Keratinocyte (primary cell): ENCODE results near the gene S100B.

Source experiments
- EZH2 ChIP-seq: IDR thresholded peaks from one replicate; pipeline ENCODE4 v1.6.1; 2012; ENCODE audit warnings: inconsistent platforms, mild to moderate bottlenecking, low read length, moderate library complexity
- TF ChIP-seq, protein P1 (sequence below), 3 experiments: IDR thresholded peaks in 1 of 3; conservative IDR thresholded peaks in 1 of 3; optimal IDR thresholded peaks in 1 of 3; 2 replicates in 2 of 3; 3 replicates in 1 of 3; pipeline versions ENCODE3 to v1.5.1; 2011; ENCODE audit warnings: low read length in 3 of 3, mild to moderate bottlenecking in 3 of 3, moderate library complexity in 2 of 3, control low read depth in 1 of 3, inconsistent platforms in 1 of 3; ENCODE audit not compliant: insufficient read depth in 2 of 3; ENCODE audit errors: extremely low read depth in 1 of 3

DNA sequence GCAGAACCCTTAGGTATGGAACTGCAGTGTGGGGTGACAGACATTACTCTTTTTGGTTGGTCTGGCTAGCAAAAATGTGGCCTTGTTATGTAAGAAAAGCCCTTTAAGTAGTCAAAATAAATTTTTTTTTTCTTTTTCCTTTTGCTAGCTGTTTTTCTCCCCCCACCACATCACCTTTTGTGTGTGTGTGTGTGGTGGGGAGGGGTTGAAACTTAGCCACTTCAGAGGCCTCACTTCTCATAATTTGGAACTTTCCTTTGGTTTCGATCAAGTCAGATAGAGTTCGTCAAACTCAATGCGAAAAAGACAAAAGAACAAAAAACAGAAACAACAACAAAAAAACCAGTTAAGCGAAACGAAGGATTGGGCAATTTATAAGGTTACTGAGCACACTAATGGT, 28.7 kb upstream of the S100B start:
- TF ChIP-seq, protein P1, sequence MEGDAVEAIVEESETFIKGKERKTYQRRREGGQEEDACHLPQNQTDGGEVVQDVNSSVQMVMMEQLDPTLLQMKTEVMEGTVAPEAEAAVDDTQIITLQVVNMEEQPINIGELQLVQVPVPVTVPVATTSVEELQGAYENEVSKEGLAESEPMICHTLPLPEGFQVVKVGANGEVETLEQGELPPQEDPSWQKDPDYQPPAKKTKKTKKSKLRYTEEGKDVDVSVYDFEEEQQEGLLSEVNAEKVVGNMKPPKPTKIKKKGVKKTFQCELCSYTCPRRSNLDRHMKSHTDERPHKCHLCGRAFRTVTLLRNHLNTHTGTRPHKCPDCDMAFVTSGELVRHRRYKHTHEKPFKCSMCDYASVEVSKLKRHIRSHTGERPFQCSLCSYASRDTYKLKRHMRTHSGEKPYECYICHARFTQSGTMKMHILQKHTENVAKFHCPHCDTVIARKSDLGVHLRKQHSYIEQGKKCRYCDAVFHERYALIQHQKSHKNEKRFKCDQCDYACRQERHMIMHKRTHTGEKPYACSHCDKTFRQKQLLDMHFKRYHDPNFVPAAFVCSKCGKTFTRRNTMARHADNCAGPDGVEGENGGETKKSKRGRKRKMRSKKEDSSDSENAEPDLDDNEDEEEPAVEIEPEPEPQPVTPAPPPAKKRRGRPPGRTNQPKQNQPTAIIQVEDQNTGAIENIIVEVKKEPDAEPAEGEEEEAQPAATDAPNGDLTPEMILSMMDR (optimal IDR thresholded peaks at IDR 0.05 in 1 of 3, IDR thresholded peaks at IDR 0.05 in 1 of 3, conservative IDR thresholded peaks at IDR 0.05 in 1 of 3; ENCODE audit: extremely low read depth in 1 of 3, insufficient read depth in 2 of 3, low read length in 3 of 3), result no peak
- TF ChIP-seq EZH2, result no peak
